Femur (tissue), 1 donor: ENCODE data around the gene SDHB.
A peak's percentile ranks its signal among the peaks of the same experiment; 100 is the strongest.

Source experiments
- DNase-seq: peaks from one replicate; pipeline ENCODE4 v3.0.0-alpha.2; 2017

SDHB gene

DNA sequence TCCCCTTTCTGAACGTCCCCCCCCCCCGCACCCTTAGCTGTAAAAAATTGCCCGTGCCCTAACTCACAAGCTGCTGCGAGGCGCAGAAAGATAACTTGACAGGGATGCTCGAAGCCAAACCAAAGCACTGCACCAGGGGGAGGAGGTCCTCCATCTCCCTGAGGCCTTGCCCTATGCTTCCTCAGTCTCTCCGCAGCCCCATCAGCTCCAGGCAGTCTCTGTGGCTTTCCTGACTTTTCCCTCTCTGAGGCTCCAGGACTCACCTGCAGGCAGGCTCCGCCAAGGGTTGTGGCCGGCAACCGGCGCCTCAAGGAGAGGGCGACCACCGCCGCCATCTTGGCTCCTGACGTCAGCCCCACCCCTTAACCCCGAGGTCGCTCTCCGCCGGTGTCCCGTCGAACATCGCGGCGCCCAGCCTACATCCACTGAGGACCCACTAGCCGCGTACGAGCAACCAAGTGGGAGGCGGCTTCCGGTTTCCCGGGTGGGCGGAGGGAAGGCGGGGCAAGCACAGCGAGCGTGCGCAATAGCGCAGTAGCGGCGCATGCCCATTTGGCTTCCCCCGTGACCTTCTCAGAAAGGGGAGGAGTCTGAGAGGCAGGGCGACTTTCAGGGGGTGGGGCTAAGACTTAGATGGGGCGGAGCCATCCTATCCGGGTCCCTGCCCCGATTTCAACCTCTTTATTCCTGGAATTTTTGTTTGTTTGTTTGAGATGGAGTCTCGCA is at the start of gene SDHB:
TSS of gene SDHB (minus strand) at position 348 of the 726 bp plus-strand sequence. CDS start at position 335, 13 bp downstream.
- DNase-seq, result peak; percentile 100

DNA sequence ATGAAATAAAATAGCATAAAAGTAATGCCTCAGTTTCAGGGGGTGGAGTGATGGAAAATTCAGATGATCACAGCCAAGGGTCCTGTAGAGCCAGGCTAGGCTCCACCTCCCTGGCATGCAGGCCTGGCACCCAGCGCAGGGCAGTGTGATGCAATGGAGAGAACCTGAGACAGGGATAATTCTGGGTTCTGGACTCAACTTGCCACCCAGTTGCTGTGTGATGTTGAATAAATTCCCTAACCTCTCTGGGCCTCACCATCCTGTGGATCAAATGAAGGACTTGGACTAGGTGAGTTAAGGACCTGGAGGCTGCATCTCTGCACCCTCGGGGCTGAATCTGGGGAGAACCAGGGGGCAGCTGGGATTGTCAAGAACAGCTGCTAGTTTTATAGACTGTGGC is 48.4 kb upstream of the SDHB start:
- no peak for DNase-seq

DNA sequence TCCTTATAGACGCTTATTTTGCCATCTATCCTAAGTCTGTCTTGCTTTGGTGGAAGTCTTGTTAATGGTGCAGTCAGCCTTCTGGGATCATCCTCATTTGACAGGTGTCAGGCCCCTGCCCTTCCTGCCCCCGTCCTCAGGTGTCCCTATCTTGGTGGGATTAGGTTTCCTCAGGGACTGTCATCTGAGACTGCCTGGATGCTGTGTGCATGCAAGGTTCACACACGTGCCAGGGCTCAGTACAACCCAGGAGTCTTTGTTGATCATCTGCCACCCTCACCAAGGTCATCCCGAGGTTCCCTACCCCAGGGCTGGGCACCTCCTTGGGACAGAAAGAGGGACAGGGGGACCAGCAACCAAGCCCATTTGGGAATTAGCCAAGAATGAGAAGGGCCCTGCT is 47.4 kb upstream of the SDHB start:
- DNase-seq, result no peak

DNA sequence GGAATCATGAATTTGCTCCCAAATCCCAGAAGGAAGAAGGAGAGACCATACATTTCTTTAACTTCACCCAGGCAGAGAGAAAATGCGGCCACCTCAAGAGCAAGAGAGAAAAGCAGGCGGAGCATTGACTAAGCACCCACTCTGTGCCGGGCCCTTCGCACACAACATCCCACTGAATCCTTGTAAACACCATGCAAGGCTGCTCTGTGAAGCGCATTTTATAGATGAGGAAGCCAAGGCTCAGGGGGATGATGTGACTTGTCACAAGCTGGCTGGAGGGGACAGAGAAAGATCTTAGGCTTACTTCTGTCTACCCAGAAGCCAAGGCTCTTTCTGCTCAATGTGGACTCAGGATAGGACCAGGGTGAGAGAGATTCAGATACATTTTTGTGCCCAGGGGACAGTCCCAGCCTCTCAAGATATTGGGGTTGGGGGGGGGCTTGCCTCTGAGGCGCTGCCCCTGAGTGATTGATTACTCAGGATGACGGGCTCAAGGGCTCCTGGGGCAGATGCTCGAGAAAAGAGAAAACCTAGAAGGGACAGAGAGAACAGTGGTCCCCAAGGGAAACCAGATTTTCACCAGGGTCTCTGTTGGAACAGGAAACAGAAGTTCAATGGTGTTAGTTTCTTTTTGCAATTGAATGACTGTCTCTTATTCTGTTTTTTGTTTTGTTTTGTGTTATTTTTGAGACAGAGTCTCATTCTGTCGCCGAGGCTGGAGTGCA is 45.9 kb upstream of the SDHB start:
- no peak for DNase-seq

DNA sequence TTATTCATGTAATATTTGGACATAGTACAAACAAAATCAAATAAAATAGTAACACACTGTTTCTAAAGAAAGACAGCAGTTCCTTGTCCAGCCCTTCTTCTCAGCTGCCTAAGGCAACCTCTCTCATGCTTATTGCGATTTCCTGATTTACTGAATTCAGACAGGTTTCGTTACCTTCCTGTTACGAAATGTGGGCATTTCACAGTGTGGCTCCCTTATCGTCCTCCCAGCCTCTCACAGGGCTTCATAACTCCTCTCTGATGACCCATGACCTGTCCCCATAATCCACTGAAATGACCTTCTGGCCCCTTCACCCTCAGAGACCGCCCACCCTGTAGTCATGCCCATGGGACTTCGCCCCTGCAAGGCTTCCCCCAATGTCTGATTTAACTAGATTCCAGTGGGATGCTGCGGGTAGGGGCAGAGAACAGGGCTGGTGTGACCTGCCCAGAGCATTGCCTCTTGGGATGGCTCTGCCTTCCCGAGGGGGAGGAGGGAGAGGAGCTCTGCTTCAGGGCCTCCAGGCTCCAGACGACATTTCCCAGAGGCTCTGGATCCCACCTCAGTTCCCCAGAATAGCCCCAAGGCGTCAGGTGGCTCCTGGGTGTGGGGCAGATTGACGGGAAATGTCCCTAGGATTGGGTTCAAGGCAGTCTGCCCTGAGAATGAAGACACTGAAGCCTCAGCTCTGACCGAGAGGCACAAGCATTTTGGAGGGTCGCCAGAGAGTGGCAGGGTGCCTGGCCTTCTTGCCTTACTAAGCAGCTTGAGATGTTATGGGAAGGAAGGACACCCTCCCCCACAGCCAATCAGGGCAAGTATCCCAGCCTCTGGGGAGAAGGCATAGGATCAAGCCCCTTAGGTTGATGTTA is 44.9 kb upstream of the SDHB start:
- DNase-seq, result peak; percentile 60

DNA sequence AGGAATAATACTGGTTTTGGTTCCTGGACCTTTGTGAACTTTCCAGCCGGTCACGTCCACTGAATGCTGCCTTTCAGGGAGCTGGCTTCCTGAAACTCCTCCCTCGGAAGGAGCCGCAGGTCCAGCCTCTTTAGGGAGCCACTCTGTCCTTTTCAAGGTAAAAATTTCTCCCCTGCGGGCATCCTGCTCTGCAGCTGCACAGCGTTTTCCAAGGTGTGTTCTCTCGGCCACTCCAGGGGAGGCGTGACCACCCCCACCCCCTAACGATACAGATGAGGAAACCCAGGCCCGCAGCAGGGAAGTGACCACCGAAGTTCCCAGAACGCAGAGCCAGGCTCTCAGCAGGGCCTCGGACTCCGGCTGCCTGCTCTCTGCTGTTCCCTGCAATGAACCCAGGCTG is 44.0 kb upstream of the SDHB start:
- no peak for DNase-seq

DNA sequence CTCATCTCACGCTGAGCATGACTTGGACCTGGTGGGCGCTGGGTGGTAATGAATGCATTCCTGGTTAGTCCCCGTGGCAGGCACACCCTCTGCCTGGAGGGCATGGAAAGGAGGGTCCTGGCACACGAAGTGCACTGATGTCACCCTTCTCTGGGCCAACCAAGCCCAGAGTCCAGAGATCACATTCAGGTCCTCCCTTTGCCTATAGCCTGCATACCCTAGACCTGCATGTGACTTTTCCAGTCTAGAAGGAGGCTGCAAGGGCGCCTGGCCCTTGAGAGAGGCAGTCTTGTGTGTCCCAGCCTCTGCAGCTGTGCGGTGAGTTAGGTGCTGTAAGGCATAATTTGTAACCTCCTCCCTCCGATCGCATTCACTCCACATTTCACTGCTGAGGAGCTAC is 43.3 kb upstream of the SDHB start:
- DNase-seq, result no peak

DNA sequence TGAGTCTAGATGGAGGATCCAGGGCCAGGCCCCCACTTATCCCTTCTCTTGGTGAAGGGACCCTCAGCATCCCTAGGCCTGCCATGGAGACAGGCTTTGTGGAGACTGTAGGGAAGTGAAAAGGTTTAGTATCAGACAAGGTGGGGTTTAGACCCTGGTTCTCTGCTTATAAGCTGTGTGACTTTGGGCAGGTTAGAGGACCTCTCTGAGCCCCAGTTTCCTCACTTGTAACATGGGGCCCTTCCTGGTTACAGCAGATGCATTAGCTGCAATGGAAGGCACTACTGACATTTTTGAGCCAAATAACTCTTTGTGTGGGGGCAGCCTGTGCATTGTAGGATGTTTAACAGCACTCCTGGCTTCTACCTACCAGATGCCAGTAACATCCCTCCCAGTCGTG is 42.8 kb upstream of the SDHB start:
- DNase-seq, result no peak

DNA sequence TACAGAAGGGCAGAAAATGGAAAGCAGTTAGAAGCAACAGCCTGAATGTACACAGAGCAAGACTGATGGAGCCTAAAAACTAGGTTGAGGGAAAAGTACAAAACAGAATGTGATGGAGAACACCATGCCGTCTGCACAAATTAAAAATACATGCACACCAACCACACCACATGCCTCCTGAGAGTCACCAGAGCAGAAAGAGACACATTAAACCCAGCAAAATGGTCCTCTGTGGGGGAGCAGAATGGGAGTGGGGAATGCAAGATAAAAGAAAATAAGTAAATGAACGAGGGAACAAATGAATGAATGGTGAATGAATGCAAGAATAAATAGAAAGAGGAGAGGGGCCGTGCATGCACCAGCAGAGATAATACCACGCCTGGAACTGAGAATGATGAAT is 41.3 kb upstream of the SDHB start:
- DNase-seq, result no peak

DNA sequence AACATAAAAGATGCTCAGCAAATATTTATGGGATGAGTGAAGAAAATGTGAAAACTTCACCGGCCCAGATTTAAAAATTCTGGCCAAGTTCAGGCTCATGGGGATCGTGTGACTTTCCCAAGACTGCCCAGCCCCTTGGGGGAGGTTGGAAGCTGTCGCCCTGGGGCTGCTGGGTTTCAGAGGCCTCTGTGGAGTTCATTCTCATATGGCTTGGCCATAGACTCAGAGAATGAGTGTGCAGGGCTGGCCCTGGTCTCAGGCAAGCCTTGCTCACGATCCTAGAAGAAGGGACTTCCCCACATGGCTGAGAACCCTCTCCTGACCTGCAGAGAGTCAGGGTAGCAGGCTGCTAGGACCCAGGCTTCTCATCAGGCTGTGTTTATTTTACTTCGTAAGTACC is 40.8 kb upstream of the SDHB start:
- no peak for DNase-seq

DNA sequence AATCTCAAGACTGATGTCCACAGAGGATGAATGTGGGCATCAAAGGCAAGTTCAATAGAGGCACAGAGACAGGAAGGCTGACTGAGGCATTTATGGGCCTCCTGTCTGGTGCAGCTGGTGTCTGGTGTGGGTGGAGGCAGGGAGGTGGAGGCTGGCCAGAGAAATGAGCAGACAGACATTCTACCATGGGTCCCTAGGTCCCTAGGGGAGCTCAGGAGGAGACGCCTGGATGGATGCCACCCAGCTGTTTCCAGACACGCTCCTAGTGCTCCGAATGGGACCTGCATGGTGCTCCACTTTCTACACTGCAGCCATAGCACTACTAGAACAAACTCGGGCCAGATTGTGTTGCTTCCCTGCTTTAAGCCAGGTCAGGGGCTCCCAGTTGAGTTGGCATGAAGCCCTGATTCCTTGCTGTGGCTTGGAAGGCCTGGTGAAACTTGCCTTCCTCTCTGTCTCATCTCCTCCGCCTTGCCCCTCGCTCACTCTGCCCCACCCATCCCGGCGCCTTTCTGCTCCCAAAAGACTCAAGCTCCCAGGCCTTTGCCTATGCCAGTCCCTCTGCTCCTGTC is 40.1 kb upstream of the SDHB start:
- DNase-seq, result no peak

DNA sequence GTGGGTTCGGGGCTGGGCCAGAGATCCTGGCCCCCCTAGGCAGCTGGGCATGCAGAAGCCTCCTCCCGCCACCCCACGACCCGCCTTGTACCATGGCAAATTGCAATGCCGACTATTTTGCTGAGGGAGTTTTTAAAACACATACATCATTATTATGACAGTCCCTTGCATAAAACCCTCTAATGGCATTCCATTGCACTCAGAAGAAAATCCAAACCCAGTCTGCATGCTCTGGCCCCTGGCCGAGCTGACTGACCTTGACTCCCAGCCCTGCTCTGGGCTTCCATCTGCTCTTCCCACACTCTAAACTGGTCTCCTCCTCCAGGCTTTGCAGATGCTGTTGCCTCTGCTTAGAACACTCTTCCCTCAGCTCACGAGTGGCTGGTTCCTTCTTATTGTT is 37.4 kb upstream of the SDHB start:
- no peak for DNase-seq

DNA sequence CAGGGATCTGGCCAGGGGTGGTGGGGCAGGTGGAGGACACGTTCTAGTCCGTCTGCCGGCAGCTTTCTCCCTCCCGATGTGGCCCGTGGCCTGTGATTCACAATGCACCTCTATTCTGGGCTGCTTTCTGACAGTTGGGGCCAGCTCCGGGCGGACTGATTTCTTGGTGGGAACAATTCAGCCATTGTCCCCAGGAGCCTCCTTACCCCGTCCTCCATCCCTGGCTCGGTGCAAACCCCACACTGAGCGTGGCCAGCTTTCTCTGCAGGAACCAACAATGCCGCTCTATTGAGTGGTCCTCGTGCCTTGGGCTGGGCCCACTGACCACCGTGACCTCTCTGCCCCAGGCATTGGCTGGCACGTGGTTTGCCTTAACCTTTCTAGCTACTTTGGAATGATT is 35.7 kb upstream of the SDHB start:
- DNase-seq, result no peak

DNA sequence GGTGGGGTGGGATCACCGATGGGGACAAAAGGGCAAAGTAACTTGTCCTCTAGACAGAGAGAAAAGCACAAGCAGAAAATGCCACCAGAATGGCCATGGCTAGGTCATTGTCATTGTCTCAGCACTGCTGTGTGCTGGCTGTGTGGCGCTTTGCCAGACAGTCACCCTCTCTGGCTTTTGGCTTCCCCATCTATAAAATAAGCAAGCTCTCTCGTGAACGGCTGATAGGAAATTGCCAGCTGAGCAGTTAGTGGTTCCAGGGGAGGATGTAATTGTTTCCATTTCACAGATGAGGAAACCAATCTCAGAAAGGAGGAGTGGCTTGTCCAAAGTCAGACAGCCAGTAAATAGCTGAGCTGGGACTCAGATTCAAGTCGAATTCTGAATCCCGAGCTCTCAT is 32.9 kb upstream of the SDHB start:
- no peak for DNase-seq

DNA sequence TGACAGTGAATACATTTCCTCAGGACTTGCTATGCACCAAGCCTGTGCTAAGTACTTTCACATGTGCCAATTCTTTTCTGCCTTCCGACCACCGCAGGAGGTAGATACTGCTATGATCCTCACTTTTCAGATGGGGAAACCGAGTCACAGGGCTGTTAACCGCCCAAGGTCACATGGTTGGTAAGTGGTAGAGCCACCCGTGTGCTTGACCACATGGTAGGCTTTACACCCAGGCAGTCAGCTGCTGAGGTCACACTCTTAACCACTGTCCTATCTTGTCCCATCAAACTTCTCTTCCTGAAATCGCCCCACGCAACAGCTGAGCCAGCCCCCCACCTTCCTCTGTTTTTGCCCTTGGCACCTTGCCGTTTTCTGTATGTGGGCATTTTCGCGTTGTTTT is 31.0 kb upstream of the SDHB start:
- no peak for DNase-seq

DNA sequence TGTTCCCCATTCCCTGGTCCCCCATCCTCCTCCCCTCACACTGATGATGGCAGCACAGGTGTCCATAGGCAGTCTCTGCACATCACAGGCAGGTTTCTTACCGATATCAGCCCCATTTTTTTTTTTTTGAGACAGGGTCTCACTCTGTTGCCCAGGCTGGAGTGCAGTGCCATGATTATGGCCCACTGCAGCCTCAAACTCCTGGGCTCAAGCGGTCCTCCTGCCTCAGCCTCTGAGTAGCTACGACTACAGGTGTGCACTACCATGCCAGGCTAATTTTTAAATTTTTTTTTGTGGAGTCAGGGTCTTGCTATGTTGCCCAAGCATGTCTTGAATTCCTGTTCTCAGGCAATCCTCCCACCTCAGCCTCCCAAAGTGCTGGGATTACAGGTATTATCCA is 28.9 kb upstream of the SDHB start:
- DNase-seq, result no peak

DNA sequence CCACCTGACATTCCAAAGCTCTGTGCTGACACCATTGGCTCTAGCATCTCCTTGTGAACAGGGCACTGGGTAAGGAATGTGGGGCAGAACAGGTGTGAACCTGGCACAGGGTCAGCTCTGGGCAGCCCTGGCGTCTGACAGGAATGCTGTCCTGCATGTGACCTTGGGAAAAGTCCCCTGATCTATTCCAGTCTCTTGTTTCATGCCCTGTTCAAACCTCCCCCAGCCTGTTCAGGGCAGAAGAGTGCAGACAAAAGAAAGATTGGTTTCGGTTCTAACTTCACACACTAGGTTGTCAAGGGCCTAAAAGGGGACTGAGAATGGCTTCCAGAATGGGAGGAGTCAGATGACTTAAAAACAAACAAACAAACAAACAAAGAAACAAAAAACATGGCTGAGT is 27.6 kb upstream of the SDHB start:
- DNase-seq, result no peak

DNA sequence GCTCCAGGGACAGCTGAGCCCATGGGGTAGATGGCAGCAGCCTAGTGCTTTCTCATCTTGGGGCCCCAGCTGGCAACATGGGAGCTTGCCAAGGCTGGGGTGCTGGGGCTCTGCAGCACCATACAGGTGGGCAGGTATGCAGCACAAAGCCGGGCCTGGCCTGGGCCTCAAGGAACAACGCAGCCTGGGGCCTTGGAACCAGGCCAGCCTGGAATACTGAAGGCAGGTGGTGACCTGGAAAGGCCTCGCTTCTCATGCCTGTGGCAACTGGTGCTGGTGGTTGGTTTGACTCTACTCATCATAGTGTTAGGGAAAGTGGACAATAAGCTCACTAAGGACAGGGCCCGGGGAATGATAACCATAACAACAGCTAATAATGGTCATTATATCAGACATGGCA is 27.0 kb upstream of the SDHB start:
- no peak for DNase-seq

DNA sequence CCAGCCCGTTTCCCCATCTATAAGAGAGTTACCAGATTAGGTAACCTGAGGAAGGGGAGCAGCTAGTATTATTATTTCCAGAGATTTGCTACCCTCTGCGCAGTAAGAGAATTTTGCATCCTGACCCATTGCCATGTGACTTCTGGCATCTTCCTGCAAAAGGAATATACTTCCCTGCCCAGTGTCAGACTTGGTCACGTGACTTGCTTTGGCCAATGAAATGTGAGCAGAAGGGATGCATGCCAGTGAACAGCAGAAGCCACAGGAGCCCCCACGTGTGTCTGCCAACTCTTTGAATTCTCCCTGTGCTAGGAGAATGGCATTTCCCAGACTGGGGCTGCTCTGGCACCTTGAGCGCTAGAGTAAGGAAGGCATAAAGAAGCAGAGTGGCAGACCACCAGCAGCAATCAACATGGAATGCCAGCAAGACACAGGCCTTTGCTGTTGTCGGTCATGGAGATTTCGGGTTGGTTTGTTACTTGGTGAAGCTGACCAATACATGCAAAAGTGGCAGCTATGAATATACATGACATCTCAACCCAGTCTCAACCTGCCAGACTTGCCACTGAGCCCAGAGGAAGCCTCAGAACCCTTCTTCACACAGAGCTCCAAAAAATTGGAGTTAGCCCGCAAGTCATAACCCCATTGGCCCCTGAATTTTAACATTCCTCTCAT is 26.4 kb upstream of the SDHB start:
- DNase-seq, result no peak

DNA sequence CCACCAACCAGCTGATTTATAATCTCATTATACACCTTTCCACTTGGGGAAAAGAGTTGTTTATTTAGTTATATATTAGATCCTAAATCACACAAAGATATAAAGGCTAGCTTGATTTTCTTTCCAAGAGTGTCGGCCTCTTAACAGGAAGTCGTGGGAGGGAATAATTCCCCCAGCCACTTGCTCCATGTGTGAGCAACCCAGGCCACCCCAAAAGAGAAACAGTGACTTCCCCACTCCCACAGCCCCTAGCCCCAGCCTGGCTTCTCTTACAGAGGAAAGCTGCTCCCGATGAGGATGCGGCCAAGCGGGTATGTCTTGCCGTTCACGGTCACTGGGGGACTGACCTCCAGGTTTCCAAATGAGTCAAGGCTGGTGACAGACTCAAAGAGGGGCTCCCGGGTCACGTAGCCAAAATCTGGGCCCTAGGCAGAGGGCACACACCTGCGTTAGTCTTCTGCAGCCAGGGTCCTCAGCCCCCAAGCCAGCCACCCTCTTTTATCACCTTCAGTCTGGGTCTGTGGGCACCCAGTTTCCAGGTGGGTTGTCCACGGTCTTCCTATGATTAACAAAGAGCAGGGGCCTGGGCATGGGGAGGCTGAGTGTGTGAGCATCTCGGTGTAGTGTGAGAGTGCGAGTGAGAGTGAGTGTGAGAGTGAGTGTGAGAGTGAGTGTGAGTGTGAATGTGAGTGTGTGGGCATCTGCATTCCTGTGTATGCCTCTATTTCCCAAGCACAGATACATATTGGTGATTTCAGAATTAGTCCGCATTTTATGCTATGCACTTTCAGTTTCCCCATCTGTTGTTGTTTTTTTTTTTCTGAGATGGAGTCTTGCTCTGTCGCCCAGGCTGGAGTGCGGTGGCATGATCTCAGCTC is 25.4 kb upstream of the SDHB start:
- no peak for DNase-seq

DNA sequence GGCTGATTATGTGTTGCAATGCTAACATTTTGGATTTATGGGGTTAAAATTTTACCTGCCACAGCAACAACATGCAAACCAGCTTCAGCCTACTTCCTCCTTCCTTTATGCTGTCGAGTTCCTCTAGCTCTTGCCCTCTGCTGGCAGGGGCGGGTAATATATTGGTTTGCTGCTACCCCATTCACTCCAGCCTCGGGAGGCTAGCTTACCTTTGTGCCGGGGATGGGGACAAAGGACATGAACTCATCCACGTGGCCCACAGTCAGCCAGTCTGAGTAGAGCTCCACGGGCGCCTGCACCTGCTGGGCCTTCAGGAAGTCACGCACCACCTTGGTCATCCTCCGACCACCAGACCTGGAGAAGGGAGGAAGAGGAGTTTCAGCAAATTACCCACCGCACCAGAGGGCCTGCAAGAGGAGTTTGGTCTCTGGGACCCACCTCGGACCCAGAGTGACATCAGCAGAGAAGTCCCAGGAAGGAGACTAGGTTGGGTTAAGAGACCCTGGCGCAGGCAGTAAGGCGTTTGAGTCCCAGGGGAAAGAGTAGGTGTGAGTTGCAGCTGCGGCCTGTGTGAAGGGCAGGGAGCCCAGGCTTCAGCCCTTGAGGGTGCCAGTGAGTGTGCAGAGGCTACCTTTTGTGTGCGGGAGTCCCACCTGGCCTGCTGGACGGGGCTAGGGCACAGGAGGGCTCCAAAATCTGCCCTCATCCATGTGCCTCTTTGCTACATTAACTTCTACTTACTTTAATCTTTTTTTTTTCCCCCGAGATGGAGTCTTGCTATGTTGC is 21.8 kb upstream of the SDHB start:
- DNase-seq, result no peak
